Endodermal cell (in vitro differentiated cells): ENCODE data around the gene ABLIM3. TPM values are rescaled to one million over a fixed set of nuclear protein-coding genes. Genes with fewer than 3 reads are reported as not detected.

ENCODE experiments used
- DNase-seq: peaks from one replicate; pipeline ENCODE4 v3.0.0-alpha.2; 2017
- H3K27ac ChIP-seq: 2 replicates; pipeline ENCODE4 v1.5.1; 2013; ENCODE audit warnings: mild to moderate bottlenecking, low read depth, low read length, moderate library complexity
- H3K27me3 ChIP-seq: 2 replicates; pipeline ENCODE4 v1.6.1; 2013; ENCODE audit warnings: mild to moderate bottlenecking, low read length, moderate library complexity; ENCODE audit not compliant: insufficient read depth, control insufficient read depth, poor library complexity, severe bottlenecking
- H3K36me3 ChIP-seq: 2 replicates; pipeline ENCODE4 v1.7.0; 2013; ENCODE audit warnings: mild to moderate bottlenecking, low read length, moderate library complexity; ENCODE audit not compliant: control insufficient read depth, insufficient read depth
- H3K4me1 ChIP-seq: one replicate; pipeline ENCODE4 v1.7.0; 2013; ENCODE audit warnings: low read length; ENCODE audit not compliant: control insufficient read depth, insufficient read depth
- H3K4me3 ChIP-seq: 2 replicates; pipeline ENCODE4 v1.5.1; 2013; ENCODE audit warnings: mild to moderate bottlenecking, low read length, moderate library complexity
- H3K9ac ChIP-seq: 2 replicates; pipeline ENCODE4 v1.6.1; 2013; ENCODE audit warnings: mild to moderate bottlenecking, low read length, moderate library complexity; ENCODE audit not compliant: poor library complexity, severe bottlenecking; ENCODE audit errors: extremely low read depth
- H3K9me3 ChIP-seq: 2 replicates; pipeline ENCODE4 v1.6.1; 2013; ENCODE audit warnings: mild to moderate bottlenecking, low read length, moderate library complexity; ENCODE audit not compliant: control insufficient read depth
- H3K27ac Mint-ChIP-seq: 2 replicates; pipeline ENCODE4 v1.8.0; 2020; ENCODE audit warnings: mixed read lengths
- H3K27me3 Mint-ChIP-seq: 2 replicates; pipeline ENCODE4 v1.8.0; 2021; ENCODE audit warnings: mild to moderate bottlenecking, mixed read lengths; ENCODE audit not compliant: insufficient read depth
- H3K36me3 Mint-ChIP-seq: 2 replicates; pipeline ENCODE4 v1.8.0; 2020; ENCODE audit warnings: low read depth, mixed read lengths
- H3K4me1 Mint-ChIP-seq: 2 replicates; pipeline ENCODE4 v1.8.0; 2020; ENCODE audit warnings: mixed read lengths
- H3K4me3 Mint-ChIP-seq: 2 replicates; pipeline ENCODE4 v1.8.0; 2020; ENCODE audit warnings: mild to moderate bottlenecking, moderate library complexity, mixed read lengths
- H3K9me3 Mint-ChIP-seq: 2 replicates; pipeline ENCODE4 v1.8.0; 2020; ENCODE audit warnings: mild to moderate bottlenecking, mixed read lengths
- WGBS, 2 experiments: methylation state at CpG; one replicate each; pipeline versions ENCODE4 v1.1.5 to v1.1.7; 2013; ENCODE audit warnings: missing lambda C conversion rate in 2 of 2, mixed read lengths in 1 of 2; ENCODE audit not compliant: insufficient coverage in 1 of 2, insufficient read length in 1 of 2; 5-methylcytosine and 5-hydroxymethylcytosine counted together
- total RNA-seq, 2 donors: library from RNA; stranded (reverse); fragmentation: NEBNext Ultra II Directional in 1 of 2; extraction: Animal tissue kit (Norgen Biotek cat#: 25700) in 1 of 2; gene quantifications; 2 replicates in 1 of 2; 3 replicates in 1 of 2; pipeline ENCODE4 v1.2.1, GENCODE V29; 2021
- TF ChIP-seq, protein P1 (sequence below): fragments of 200-600 bp; sonication (generic); conservative IDR thresholded peaks from 2 replicates; pipeline ENCODE4 v1.5.0; 2021; ENCODE audit warnings: antibody characterized with exemption, mild to moderate bottlenecking

ABLIM3 gene
- total RNA-seq, 2 donors from 2014 or later = 0.24 to 0.66 TPM

DNA sequence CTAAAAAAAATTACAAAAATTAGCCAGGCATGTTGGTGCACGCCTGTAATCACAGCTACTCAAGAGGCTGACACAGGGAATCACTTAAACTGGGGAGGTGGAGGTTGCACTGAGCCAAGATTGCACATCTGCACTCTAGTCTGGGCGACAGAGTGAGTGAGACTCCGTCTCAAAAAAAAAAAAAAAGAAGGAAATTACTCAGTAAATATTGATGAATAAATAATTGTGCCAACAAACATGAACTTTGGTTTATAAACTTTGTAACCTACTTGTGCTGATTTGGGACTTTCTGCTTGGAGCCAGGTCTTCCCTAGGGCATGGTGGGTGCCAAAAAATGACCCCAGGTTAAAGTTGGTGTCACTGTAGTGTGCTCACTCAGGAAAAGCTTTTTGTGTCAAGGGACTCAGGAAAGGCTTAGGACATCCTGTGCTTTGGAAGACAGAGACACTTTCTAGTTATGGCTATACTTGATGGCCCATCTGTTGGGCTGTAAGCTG, 19.0 kb downstream of the ABLIM3 start:
- no peaks in the 10 kb centered on the region for H3K9me3 ChIP-seq
- 92 to 100% methylated on average over 1 to 2 of the region's 3 CpGs for WGBS, 2 experiments
- H3K9me3 Mint-ChIP-seq = no peaks in the 10 kb centered on the region
- no peak overlapping the region for H3K27ac ChIP-seq
- TF ChIP-seq, protein P1, sequence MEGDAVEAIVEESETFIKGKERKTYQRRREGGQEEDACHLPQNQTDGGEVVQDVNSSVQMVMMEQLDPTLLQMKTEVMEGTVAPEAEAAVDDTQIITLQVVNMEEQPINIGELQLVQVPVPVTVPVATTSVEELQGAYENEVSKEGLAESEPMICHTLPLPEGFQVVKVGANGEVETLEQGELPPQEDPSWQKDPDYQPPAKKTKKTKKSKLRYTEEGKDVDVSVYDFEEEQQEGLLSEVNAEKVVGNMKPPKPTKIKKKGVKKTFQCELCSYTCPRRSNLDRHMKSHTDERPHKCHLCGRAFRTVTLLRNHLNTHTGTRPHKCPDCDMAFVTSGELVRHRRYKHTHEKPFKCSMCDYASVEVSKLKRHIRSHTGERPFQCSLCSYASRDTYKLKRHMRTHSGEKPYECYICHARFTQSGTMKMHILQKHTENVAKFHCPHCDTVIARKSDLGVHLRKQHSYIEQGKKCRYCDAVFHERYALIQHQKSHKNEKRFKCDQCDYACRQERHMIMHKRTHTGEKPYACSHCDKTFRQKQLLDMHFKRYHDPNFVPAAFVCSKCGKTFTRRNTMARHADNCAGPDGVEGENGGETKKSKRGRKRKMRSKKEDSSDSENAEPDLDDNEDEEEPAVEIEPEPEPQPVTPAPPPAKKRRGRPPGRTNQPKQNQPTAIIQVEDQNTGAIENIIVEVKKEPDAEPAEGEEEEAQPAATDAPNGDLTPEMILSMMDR = no peak
- H3K27me3 Mint-ChIP-seq = peaks cover 12% of the 10 kb centered on the region
- H3K4me3 ChIP-seq = no peak overlapping the region
- no peak overlapping the region for H3K9ac ChIP-seq
- H3K36me3 ChIP-seq = no peaks in the 10 kb centered on the region
- no peak overlapping the region for H3K27ac Mint-ChIP-seq
- H3K4me1 Mint-ChIP-seq = no peaks in the 10 kb centered on the region
- H3K4me1 ChIP-seq = no peaks in the 10 kb centered on the region
- H3K4me3 Mint-ChIP-seq = no peak overlapping the region
- no peak for DNase-seq
- peaks cover 4% of the 10 kb centered on the region for H3K27me3 ChIP-seq
- no peaks in the 10 kb centered on the region for H3K36me3 Mint-ChIP-seq

DNA sequence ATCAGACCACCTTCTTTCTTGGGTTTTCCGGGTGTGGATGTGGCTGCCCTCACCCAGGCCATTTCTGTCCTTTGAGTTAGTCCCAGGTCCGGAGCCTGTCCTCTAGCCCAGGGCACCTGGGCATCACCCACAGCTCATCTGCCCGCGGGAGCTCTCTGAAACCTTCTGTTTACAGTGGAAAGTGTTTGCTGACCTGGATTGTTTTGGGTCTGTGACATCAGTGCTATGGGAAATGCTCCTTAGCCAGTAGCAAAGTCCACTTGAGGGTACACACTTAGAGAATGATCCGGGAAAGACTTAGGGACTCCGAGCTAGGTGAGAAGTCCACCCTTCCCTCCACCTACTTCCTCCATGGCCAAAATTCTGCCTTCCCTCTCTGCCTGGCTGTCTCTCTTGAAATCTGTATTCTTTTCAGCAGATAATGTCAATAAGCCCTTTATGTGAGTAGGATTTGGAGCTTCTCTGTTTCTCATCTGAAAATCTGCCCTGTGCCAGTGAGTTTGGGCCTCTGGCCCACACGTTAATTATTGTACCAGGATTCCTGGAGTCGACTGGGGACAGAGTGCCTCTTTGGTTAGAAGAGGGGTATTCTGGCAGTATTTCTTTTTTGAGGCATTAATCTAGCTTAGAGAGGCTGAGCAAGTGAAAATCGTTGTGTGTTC, 19.9 kb downstream of the ABLIM3 start:
- Mint-ChIP-seq H3K9me3 (no peaks in the 10 kb centered on the region), H3K27me3 (peaks cover 11% of the 10 kb centered on the region), H3K4me1 (no peaks in the 10 kb centered on the region), H3K4me3 (no peak overlapping the region), H3K27ac (no peak overlapping the region), H3K36me3 (no peaks in the 10 kb centered on the region)
- 93% methylated on average over 8 to 9 of the region's 9 CpGs for WGBS, 2 experiments
- Histone ChIP-seq H3K9me3 (no peaks in the 10 kb centered on the region), H3K4me1 (no peaks in the 10 kb centered on the region), H3K27ac (no peak overlapping the region), H3K4me3 (no peak overlapping the region), H3K36me3 (no peaks in the 10 kb centered on the region), H3K9ac (no peak overlapping the region), H3K27me3 (peaks cover 4% of the 10 kb centered on the region)
- TF ChIP-seq, protein P1 = no peak
- no peak for DNase-seq

DNA sequence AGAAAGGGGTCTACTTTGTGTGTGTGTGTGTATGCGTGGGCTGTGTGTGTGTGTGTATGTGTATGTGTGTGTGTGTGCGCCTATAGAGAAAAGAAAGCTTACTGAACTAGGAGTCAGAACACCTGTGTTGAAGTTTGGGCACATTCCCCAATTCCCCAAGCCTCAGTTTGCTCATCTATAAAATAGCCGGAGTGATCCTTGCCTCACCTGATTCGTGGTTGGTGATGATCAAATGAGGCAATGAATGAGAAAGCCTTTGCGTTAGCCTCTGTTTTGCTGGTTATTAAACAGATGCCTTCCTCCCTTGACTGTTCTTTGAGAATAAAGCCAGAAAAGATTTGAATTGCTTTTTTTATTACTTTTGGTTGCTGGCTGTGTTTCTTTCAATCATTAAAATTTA, 20.6 kb downstream of the ABLIM3 start:
- Histone ChIP-seq H3K27ac (no peak overlapping the region), H3K4me3 (no peak overlapping the region), H3K9ac (no peak overlapping the region), H3K9me3 (no peaks in the 10 kb centered on the region), H3K4me1 (no peaks in the 10 kb centered on the region), H3K36me3 (no peaks in the 10 kb centered on the region), H3K27me3 (peaks cover 4% of the 10 kb centered on the region)
- H3K9me3 Mint-ChIP-seq = no peaks in the 10 kb centered on the region
- peaks cover 9% of the 10 kb centered on the region for H3K27me3 Mint-ChIP-seq
- 90 to 95% methylated on average over 2 to 5 of the region's 5 CpGs for WGBS, 2 experiments
- no peak overlapping the region for H3K27ac Mint-ChIP-seq
- no peaks in the 10 kb centered on the region for H3K4me1 Mint-ChIP-seq
- H3K4me3 Mint-ChIP-seq = no peak overlapping the region
- no peak for DNase-seq
- TF ChIP-seq, protein P1 = no peak
- no peaks in the 10 kb centered on the region for H3K36me3 Mint-ChIP-seq
